Suppressor macrophage treated with lipopolysaccharide for 1 hour (primary cell): Measurements from ENCODE around the gene MEAF6.

Experiments used
- DNase-seq, 3 donors: peaks; one replicate each; pipeline ENCODE4 v3.0.0-alpha.2; 2020 to 2022

MEAF6 gene

GRCh38 chr1:37483785-37484184 is 30.8 kb downstream of the MEAF6 start:
- no peak for DNase-seq

- no peak for DNase-seq
These were observed 31.5 kb downstream of the MEAF6 start for GRCh38 chr1:37482796-37483744.

- no peak for DNase-seq
These were observed 32.4 kb downstream of the MEAF6 start for GRCh38 chr1:37482004-37482785.

GRCh38 chr1:37481289-37482003 is 33.1 kb downstream of the MEAF6 start:
- DNase-seq = peak; percentile 55 to 69 (median 60)

- DNase-seq = peak in 1 of 3 donors; percentile 16
These were observed 33.8 kb downstream of the MEAF6 start for GRCh38 chr1:37480581-37481288.

- DNase-seq = no peak
These were observed 34.5 kb downstream of the MEAF6 start for GRCh38 chr1:37480125-37480466.

GRCh38 chr1:37479255-37480124 is 35.1 kb downstream of the MEAF6 start:
- peak; percentile 95 to 97 (median 96) for DNase-seq

GRCh38 chr1:37478890-37479254 is 35.7 kb downstream of the MEAF6 start:
- peak; percentile 74 to 83 (median 74) for DNase-seq

GRCh38 chr1:37478451-37478881 is 36.1 kb downstream of the MEAF6 start:
- peak; percentile 77 to 93 (median 88) for DNase-seq

GRCh38 chr1:37477946-37478345 is 36.6 kb downstream of the MEAF6 start:
- peak in 1 of 3 donors; percentile 34 for DNase-seq

GRCh38 chr1:37477198-37477931 is 37.2 kb downstream of the MEAF6 start:
- DNase-seq = peak; percentile 93 to 96 (median 96)

GRCh38 chr1:37476460-37477197 is 37.9 kb downstream of the MEAF6 start:
- peak; percentile 87 to 92 (median 92) for DNase-seq

- DNase-seq = no peak
These were observed 38.5 kb downstream of the MEAF6 start for GRCh38 chr1:37476087-37476452.

- DNase-seq = peak in 1 of 3 donors; percentile 28
These were observed 39.0 kb downstream of the MEAF6 start for GRCh38 chr1:37475380-37476086.

- DNase-seq = peak in 1 of 3 donors; percentile 45
These were observed 39.7 kb downstream of the MEAF6 start for GRCh38 chr1:37474697-37475379.

- DNase-seq = peak; percentile 97 to 100 (median 99)
These were observed 40.4 kb downstream of the MEAF6 start, which contains the start of gene ZC3H12A for GRCh38 chr1:37474046-37474696. TSS of gene ZC3H12A (plus strand) at chr1:37474580. CDS start at chr1:37475497, 917 bp downstream.

GRCh38 chr1:37473431-37474045 is 41.0 kb downstream of the MEAF6 start:
- peak in 1 of 3 donors; percentile 41 for DNase-seq
